ENCODE data around the gene FAM3B. TPM values are rescaled to one million over a fixed set of nuclear protein-coding genes. Genes with fewer than 3 reads are reported as not detected.

FAM3B gene
- total RNA-seq, 1 donor from 2014 or later = 4.8 TPM

DNA sequence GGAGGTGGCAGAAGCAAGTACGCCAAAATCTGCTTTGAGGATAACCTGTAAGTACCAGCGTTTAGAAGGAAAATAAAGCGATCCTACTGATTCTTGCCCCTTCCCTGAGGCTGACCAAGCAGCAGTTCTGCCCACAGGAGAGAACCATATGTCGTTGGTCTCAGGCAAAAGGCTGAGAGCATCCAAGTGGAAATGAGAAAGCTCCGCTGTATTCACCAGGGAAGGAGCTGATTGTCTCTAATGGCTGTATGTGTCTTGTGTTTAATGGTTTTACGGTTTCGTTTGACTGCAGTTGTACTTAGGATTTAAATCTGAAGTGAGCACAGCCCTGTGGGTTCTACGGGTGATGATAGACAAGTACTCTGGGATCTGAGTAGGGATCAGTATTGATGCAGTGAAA is 21.9 kb downstream of the FAM3B start:
- intact Hi-C loops (cut with DNase I) = no loop called here
- ATAC-seq = no peak

DNA sequence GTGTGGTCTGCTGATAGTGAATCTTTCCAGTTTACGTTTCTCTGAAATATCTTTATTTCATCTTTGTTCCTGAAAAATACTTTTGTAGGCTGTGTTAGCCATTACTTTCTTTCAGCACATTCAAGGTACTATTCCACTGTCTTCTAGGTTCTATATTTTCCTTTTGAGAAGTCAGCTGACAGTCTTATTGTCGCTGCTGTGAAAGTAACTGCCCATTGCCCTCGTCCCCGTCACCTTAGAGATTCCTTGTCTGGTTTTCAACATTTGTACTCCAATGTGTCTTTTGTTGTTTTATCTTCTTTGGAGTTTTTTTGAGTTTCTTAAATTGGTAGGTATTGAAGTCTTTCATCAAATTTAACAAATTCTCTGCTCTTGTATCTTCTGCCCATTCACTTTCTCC is 25.4 kb downstream of the FAM3B start:
- H3K27ac ChIP-seq = no peak overlapping the region
- no peaks in the 10 kb centered on the region for H3K36me3 ChIP-seq
- TF ChIP-seq, protein P1, sequence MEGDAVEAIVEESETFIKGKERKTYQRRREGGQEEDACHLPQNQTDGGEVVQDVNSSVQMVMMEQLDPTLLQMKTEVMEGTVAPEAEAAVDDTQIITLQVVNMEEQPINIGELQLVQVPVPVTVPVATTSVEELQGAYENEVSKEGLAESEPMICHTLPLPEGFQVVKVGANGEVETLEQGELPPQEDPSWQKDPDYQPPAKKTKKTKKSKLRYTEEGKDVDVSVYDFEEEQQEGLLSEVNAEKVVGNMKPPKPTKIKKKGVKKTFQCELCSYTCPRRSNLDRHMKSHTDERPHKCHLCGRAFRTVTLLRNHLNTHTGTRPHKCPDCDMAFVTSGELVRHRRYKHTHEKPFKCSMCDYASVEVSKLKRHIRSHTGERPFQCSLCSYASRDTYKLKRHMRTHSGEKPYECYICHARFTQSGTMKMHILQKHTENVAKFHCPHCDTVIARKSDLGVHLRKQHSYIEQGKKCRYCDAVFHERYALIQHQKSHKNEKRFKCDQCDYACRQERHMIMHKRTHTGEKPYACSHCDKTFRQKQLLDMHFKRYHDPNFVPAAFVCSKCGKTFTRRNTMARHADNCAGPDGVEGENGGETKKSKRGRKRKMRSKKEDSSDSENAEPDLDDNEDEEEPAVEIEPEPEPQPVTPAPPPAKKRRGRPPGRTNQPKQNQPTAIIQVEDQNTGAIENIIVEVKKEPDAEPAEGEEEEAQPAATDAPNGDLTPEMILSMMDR (IDR thresholded peaks at IDR 0.05) = no peak
- DNase-seq = no peak
- H3K9me3 ChIP-seq = peaks cover 4% of the 10 kb centered on the region
- no peaks in the 10 kb centered on the region for H3K4me1 ChIP-seq
- no peak for ATAC-seq
- peaks cover 4% of the 10 kb centered on the region for H3K27me3 ChIP-seq (ENCODE audit: low read depth)
- H3K4me3 ChIP-seq = no peak overlapping the region
- intact Hi-C loops (cut with DNase I) = no loop called here

More for the DNA sequence above, 21.9 kb downstream of the FAM3B start:
- Histone ChIP-seq H3K4me1 (no peaks in the 10 kb centered on the region), H3K36me3 (no peaks in the 10 kb centered on the region), H3K27ac (no peak overlapping the region), H3K27me3 (ENCODE audit: low read depth) (no peaks in the 10 kb centered on the region), H3K4me3 (no peak overlapping the region), H3K9me3 (peaks cover 9% of the 10 kb centered on the region)
- TF ChIP-seq, protein P1 (IDR thresholded peaks at IDR 0.05) = no peak
- no peak for DNase-seq

DNA sequence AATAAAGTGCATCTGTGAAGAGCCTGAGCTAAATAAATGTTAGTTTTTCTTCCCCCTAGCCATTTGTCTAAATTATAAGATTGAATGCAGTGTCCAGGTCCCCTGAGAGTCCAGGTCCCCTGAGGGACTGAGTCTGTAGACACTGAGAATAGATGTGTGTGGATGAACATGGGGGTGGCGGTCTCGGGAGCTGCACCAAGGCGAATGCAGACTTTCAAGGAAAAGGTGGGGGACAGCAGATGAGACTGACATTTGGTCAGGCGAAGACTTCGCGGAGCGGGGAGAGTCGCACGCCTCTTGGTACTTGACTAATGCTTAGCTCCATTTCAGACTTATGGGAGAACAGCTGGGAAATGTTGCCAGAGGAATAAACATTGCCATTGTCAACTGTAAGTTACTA is 27.5 kb downstream of the FAM3B start:
- no peak overlapping the region for H3K27ac ChIP-seq
- no peak for ATAC-seq
- no peaks in the 10 kb centered on the region for H3K36me3 ChIP-seq
- H3K4me1 ChIP-seq = no peaks in the 10 kb centered on the region
- TF ChIP-seq, protein P1 (IDR thresholded peaks at IDR 0.05) = no peak
- no peak for DNase-seq
- H3K27me3 ChIP-seq (ENCODE audit: low read depth) = peaks cover 4% of the 10 kb centered on the region
- peaks cover 4% of the 10 kb centered on the region for H3K9me3 ChIP-seq
- no peak overlapping the region for H3K4me3 ChIP-seq
- intact Hi-C loops (cut with DNase I) = no loop called here

DNA sequence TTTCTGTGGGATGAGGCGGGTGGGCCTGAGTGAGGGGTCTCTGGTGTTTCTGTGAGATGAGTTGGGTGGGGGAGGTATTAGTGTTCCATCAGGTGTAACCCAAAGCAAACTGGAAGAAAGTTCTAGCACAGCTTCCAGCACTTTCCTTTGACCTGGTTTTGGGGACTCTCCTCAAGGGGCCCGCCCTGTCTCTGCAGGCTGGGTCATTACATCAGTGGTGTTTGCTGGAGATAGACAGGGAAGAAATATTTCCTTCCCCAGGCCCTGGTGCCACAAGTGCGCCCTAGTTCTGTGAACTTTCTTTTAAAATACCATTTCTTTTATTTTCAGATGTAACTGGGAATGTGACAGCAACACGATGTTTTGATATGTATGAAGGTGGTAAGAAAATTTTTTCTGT is 28.8 kb downstream of the FAM3B start:
- Histone ChIP-seq H3K36me3 (no peaks in the 10 kb centered on the region), H3K27me3 (ENCODE audit: low read depth) (peaks cover 12% of the 10 kb centered on the region), H3K27ac (no peak overlapping the region), H3K4me3 (no peak overlapping the region), H3K4me1 (no peaks in the 10 kb centered on the region), H3K9me3 (peaks cover 4% of the 10 kb centered on the region)
- intact Hi-C loops (cut with DNase I) = no loop called here
- DNase-seq (no peak), ATAC-seq (no peak)
- TF ChIP-seq, protein P1 (IDR thresholded peaks at IDR 0.05) = no peak

DNA sequence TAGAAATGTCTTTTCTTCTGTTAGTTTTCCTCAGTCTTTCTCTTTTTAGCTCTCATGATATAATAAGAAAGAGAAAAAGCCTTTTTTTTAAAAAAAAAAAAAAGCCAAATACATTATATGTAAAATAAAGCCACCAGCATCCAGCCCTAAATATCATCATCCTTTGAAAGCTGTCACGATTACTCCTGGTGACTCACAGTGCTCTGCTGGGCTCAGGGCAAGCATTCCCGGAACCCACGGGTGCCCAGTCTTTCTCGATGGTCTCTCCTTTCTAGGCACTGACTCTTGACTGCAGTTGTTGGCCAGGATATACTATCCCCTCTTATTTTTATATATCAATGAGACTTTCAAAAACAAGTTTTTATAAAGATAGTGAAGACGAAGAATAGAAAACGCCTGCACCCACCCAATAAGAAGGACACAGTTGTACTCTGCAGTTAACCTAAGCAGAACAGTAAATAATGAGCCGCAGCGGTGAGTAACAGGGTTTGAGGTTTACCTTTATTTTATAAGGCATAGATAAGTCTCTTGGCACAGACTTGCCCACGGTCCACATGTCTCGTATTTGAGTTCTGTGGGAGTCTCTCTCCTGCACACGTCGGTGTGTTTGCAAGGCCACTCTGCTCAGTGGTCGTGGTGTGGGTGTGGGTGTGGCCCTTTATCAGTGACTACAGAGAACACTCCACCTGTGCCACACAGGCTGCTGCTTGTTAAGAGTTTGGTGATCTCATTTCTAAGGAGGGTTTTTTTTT is 29.5 kb downstream of the FAM3B start:
- Histone ChIP-seq H3K9me3 (peaks cover 4% of the 10 kb centered on the region), H3K4me1 (no peaks in the 10 kb centered on the region), H3K27me3 (ENCODE audit: low read depth) (peaks cover 12% of the 10 kb centered on the region), H3K27ac (no peak overlapping the region), H3K4me3 (no peak overlapping the region), H3K36me3 (no peaks in the 10 kb centered on the region)
- TF ChIP-seq, protein P1 (IDR thresholded peaks at IDR 0.05) = no peak
- ATAC-seq = no peak
- intact Hi-C loops (cut with DNase I) = no loop called here
- DNase-seq = no peak
